ENCODE results near the gene DOP1B.
"Not testable (repeated sequence)": the region's sequence is repeated elsewhere in the genome, so short reads cannot be mapped to it uniquely, and the experiment has no call there.

DOP1B gene

GRCh38 chr21:36135391-36136102 lies 21.1 kb upstream of the DOP1B start:
- peak; percentile 73 for DNase-seq

DNA sequence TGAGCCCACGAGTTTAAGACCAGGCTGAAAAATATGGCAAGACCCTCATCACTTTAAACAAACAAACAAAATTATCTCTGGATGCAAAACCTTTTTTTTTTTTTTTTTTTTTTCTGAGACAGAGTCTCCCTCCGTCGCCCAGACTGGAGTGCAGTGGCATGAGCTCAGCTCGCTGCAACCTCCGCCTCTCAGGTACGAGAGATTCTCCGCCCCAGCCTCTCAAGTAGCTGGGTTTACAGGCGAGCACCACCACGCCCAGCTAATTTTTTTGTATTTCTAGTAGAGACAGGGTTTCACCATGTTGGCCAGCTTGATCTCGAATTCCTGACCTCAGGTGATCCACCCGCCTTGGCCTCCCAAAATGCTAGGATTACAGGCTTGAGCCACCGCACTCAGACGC lies 16.8 kb upstream of the DOP1B start:
- DNase-seq = not testable (repeated sequence)

GRCh38 chr21:36141513-36141925 lies 15.1 kb upstream of the DOP1B start:
- DNase-seq = peak; percentile 87

DNA sequence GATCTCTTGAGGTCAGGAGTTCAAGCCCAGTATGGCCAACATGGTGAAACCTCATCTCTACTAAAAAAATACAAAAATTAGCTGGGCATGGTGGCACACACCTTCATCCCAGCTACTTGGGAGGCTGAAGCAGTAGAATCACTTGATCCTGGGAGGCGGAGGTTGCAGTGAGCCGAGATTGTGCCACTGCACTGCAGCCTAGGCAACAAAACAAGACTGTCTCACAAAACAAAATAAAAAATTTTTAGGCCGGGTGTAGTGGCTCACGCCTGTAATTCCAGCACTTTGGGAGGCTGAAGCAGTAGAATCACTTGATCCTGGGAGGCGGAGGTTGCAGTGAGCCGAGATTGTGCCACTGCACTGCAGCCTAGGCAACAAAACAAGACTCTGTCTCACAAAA lies 12.4 kb upstream of the DOP1B start:
- DNase-seq = not testable (repeated sequence)

DNA sequence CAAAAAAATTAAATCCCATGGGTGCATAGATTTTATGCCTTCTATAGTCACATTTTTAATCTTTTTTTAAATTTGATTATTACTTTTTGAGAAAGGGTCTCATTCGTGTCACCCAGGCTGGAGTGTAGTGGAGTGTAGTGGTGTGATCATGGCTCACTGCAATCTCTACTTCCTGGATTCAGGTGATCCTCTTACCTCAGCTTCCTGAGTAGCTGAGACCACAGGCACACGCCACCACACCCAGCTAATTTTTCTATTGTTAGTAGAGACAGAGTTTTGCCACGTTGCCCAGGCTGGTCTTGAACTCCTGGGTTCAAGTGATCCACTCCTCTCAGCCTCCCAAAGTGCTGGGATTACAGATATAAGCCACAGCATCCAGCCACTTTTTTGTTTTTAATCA lies 11.4 kb upstream of the DOP1B start:
- no peak for DNase-seq

DNA sequence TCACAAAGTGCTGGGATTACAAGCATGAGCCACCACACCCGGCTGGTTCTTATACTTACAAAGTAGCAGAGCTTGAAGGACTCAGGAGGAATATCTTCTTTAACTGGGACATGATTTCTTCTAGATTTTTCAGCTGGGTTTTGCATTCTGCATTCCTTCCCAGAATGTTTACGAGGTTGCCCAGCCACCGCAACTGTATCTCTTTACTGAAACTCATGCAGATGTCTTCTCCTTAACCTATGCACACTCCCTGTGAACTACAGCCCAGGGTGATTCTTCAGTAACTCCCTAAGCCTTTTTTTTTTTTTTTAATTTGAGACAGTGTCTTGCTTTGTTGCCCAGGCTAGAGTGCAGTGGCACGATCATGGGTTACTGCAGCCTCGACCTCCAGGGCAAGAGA lies 8.7 kb upstream of the DOP1B start:
- no peak for DNase-seq

DNA sequence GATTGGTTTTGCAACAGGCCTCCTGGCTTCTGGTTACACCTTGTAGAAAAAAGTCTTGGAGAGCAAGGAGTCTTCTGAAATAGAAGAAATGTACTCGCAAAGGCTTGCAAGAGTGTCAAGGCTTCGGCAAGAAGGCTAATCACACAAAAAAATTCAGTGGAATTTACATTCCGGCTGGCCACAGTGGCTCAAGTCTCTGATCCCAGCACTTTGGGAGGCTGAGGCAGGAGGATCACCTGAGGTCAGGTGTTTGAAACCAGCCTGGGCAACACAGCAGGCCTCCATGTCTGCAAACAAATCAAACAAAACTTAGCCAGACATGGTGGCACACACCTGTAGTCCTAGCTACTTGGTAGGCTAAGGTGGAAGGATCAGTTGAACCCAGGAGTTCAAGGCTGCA lies 7.7 kb upstream of the DOP1B start:
- no peak for DNase-seq

- peak; percentile 63 for DNase-seq
Observed at GRCh38 chr21:36149788-36150711, 6.6 kb upstream of the DOP1B start.

DNA sequence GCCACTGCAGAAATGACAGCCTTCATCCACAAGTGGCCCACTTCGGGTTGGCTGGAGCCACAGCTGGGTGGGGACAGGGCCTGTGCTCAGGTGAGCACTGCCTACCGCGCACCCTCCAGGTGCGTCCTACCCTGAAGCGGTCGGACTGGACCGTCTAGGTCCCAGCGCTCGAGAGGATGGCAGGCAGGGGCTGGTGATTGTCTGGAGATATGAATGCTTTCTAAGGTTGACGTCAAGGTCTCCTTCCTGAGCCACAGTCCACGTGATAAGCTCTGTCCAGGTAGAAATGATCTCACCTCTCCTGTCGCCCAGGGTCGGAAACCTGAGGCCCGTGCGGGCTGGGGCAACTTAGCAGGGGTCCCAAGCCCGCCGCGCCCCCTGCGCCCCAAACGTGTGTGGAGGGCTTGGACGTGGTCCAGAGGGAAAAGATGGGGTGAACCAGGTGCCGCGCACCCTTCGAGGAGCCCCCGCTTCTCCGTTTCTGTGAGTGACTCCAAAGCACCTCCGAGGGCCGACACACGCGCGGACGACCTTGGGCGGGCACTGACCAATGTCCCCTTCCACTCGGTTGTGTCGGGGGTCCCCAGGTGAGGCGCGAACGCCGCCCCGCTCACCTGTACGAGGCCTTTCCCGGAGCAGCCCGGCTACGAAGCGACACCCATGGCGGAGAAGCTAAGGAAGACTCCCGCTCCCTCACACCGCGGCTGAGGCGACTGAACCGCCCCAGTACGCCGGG lies 853 bp upstream of the DOP1B start:
- no peak for DNase-seq

DNA sequence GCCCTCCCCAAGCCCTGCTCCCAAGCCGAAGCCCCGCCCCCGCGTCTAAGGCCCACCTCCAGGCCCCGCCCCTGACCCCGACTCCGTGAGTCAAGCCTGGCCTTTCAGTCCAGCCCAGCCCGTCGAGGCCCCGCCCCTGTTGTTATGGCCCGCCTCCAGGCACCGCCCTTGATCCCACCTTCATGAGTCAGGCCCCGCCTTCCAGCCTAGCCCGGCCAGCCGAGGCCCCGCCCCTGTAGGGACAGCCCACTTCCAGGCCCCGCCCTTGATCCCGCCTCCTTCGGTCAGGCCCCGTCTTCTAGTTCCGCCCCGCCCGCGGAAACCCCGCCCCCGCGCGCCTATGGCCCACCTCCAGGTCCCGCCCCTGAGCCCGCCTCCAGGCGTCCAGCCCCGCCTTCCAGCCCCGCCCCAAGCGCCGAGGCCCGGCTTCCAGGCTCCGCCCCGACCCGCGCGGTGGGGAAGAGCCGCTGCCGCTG lies 247 bp upstream of the DOP1B start:
- DNase-seq = peak; percentile 100

- DNase-seq = no peak
Observed at GRCh38 chr21:36159356-36159921, 2.8 kb downstream of the DOP1B start.

DNA sequence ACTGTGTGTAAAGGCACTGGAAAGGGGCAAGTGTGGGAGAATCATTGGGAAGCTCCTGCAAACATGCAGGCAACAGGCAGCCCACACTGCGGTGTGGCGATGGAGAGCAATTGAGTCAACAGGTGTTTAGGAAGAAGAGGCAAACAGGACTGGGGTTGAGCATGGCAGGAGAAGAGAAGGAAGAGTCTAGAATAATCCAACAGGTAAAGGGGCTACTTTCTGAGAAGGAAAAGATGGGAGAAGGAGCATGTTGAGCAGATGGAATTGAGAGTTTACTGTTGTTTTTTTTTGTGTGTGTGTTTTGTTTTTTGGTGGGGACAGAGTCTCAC lies 4.2 kb downstream of the DOP1B start:
- DNase-seq = no peak

DNA sequence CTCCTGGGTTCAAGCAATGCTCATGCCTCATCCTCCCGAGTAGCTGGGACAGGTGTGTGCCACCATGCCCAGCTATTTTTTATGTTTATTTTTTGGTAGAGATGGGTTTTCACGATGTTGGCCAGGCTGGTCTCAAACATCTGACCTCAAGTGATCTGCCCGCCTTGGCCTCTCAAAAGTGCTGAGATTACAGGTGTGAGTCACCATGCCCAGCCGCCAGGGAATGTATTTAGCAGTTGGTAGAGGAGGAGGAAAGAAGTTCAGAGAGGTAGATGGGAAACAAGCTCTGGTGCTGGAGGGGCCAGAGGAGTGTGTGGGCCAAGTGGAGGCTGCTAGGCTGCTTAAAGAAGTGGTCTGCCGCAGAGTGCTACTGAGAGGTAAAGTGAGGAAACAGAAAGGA lies 6.0 kb downstream of the DOP1B start:
- DNase-seq = no peak

DNA sequence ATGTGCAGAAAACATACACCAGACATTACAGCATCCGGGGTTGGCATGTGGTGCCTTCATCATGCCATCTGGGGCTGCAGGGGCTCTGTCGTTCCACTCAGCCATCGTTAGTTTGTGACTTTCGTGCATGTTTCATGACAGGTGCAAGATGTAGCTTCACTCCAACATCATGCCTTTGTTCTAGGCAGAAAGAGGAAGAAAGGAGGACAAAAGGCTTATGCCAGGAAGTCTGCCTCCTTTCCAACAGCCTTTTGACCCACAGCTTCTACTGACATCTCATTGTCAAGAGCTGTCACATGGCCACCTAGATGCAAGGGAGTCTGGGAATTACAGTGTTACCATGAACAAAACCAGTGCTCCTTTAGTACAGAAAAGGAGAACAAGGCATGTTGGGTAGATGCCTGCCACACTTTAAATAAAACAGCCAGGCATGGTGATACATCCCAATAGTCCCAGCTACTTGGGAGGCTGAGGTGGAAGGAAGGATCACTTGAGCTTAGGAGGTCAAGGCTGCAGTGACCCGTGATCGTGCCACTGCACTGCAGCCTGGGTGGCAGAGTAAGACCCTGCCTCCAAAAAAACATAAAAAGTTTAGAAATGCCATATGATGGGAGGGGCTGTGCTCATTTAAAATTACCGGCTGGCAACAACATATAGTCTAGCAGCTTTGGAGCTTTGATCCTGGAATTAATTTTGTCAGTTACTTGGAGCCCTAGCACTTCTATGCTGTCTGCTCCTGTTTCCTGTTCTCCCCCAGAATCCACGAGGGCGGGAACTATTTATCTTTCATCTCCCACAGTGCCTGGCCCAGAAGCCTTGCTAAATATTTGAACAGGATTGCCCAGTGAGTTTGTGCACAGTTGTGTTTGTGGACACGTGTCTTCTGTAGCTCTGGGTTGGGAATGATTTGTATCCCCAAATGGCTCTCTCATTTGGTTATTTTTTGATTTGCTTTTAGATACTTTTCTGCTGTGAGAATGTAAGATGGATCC lies 7.4 kb downstream of the DOP1B start:
- DNase-seq = no peak

DNA sequence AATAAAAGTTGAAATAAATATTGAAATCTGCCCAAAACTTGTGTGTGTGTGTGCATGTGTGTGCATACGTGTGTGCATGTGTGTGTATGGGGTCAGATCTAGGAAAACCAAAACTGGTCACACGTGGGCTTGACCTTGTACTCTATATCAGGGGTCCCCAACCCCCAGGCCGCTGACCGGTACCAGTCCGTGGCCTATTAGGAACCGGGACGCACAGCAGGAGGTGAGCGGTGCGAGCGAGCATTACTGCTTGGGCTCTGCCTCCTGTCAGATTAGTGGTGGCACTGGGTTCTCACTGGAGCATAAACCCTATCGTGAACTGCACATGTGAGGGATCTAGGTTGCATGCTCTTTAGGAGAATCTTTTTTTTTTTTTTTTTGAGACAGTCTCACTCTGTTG lies 8.7 kb downstream of the DOP1B start:
- DNase-seq = no peak

- no peak for DNase-seq
Observed at GRCh38 chr21:36166705-36167104, 10.1 kb downstream of the DOP1B start.

DNA sequence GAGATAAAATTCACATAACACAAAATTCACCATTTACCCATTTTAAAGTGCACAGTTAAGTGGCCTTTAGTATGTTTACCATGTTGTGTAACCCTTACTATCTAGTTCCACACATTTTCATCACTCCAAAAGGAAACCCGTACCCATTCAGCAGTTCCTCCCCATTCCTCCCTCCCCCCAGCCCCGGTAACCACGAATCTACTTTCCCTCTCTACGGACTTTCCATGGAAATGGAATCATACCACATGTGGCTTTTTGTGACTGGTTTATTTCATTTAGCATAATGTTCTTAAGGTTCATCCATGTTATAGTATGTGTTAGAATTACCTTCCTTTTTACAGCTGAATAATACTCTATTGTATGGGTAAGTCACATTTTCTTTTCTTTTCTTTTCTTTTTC lies 10.9 kb downstream of the DOP1B start:
- no peak for DNase-seq

- DNase-seq = no peak
Observed at GRCh38 chr21:36169470-36170128, 13.0 kb downstream of the DOP1B start.

- no peak for DNase-seq
Observed at GRCh38 chr21:36170823-36171222, 14.2 kb downstream of the DOP1B start.

- DNase-seq = no peak
Observed at GRCh38 chr21:36171336-36171735, 14.7 kb downstream of the DOP1B start.

GRCh38 chr21:36171741-36172331 lies 15.2 kb downstream of the DOP1B start:
- DNase-seq = no peak
